ENCODE data around the gene KCNT1.

Gene KCNT1

DNA sequence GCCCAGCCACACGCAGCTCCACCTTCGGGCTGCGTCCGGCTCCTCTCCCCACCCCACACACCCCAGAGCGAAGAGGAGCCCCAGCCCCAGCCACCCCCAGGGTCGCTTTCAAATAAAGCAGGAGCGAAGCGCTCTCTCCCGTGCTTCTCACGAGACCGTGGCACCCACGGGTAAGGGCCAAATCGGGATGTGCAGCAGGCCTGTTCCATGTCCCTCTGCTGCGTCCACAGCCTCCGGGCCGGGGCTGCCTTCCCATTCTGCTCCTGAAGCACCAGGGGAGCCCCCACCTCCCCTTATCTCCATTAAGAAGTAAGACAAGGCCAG, 59.8 kb downstream of the KCNT1 start:
- TF ChIP-seq, protein P1, sequence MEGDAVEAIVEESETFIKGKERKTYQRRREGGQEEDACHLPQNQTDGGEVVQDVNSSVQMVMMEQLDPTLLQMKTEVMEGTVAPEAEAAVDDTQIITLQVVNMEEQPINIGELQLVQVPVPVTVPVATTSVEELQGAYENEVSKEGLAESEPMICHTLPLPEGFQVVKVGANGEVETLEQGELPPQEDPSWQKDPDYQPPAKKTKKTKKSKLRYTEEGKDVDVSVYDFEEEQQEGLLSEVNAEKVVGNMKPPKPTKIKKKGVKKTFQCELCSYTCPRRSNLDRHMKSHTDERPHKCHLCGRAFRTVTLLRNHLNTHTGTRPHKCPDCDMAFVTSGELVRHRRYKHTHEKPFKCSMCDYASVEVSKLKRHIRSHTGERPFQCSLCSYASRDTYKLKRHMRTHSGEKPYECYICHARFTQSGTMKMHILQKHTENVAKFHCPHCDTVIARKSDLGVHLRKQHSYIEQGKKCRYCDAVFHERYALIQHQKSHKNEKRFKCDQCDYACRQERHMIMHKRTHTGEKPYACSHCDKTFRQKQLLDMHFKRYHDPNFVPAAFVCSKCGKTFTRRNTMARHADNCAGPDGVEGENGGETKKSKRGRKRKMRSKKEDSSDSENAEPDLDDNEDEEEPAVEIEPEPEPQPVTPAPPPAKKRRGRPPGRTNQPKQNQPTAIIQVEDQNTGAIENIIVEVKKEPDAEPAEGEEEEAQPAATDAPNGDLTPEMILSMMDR (IDR thresholded peaks at IDR 0.05), result no peak

- TF ChIP-seq, protein P1 (IDR thresholded peaks at IDR 0.05), result no peak
Observed at GRCh38 chr9:135762921-135763320, 60.9 kb downstream of the KCNT1 start.

- TF ChIP-seq, protein P1 (IDR thresholded peaks at IDR 0.05), result no peak
Observed at GRCh38 chr9:135763716-135764446, 61.9 kb downstream of the KCNT1 start.

DNA sequence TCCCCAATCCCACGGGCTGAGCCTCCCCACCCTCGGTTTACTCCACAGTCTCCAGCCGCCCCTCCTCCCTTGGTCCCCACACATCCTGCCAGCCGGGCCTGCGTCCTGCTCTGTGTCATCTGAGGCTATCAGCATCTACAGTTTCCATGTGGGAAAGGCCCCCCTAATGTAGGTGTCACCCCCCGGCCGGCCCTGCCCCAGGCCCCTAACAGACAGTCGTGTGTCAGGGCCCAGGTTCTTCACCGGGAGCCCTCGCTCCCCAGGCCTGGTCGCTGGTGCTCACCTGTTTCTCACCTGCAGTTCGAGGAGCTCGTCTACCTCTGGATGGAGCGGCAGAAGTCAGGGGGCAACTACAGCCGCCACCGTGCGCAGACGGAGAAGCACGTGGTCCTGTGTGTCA, 62.7 kb downstream of the KCNT1 start:
- TF ChIP-seq, protein P1 (IDR thresholded peaks at IDR 0.05), result no peak

DNA sequence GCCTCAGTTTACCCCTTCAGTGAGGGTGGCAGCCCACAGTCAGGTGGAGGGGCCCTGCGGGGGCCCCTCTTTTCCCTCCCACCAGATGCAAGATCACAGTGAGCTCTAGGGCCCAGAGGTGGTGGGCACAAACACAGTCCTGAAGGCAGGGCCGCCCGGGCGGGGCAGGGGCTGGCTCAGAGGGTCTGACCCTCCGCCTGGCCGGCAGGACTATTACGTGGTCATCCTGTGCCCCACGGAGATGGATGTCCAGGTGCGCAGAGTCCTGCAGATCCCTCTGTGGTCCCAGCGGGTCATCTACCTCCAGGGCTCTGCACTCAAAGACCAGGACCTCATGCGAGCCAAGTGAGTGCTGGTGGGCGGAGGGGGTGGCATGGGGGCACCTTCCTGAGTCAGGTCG, 63.4 kb downstream of the KCNT1 start:
- TF ChIP-seq, protein P1 (IDR thresholded peaks at IDR 0.05), result no peak

GRCh38 chr9:135766251-135766650, 64.3 kb downstream of the KCNT1 start:
- TF ChIP-seq, protein P1 (IDR thresholded peaks at IDR 0.05), result no peak

DNA sequence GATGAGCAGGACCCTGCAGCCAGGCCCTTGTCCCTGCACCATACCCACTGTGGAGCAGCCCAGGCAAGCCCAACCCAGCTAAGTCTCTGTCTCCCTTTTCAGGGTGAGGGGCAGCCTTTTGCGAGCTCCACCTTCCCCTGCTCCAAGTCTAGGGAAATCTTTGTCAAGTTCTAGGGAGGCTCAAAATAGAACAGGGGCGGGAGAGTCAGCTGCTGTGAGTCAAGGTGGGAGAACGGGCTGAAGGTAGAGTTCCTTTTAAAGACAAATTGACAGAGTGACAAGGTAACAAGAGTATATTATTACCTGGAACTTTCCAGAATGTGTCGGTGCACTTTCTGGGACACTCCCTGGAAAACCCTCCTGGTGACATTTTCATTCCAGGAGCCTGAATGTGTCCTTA, 64.7 kb downstream of the KCNT1 start:
- TF ChIP-seq, protein P1 (IDR thresholded peaks at IDR 0.05), result no peak
